T-cell (primary cell): ENCODE results near the gene TDRD7. TPM values are rescaled to one million over a fixed set of nuclear protein-coding genes. Genes with fewer than 3 reads are reported as not detected.

Experiments
- ATAC-seq, 4 experiments: fragments of 200-7000 bp in 3 of 4; fragments of 150-1000 bp in 1 of 4; cut with Tn5 transposase; replicated peaks in 1 of 4; 1 replicate in 3 of 4; 2 replicates in 1 of 4; pipeline ENCODE4 v1.10.0; 2021; ENCODE audit warnings: moderate library complexity in 3 of 4, mild to moderate bottlenecking in 2 of 4, moderate number of reproducible peaks in 1 of 4
- CTCF ChIA-PET, 2 donors: fragments of 300-600 bp; sonication (Branson Sonifier 250); formaldehyde crosslinking; loops; one replicate each; lab custom pipeline; 2022; ENCODE audit warnings: antibody characterized with exemption in 2 of 2; lab: Charles Lee
- POLR2A ChIA-PET, 2 donors: fragments of 300-600 bp; sonication (Branson Sonifier 250); formaldehyde crosslinking; loops; one replicate each; lab custom pipeline; 2022; ENCODE audit warnings: antibody characterized with exemption in 2 of 2; lab: Charles Lee
- DNase-seq, 35 experiments: peaks; one replicate each; pipeline versions ENCODE4 v3.0.0 to v3.0.0-alpha.2; 2013 to 2023
- H3K27ac ChIP-seq: one replicate; pipeline ENCODE4 v1.5.1; 2013; ENCODE audit warnings: low read length
- H3K27me3 ChIP-seq, 2 experiments: replicated peaks in 1 of 2; 1 replicate in 1 of 2; 2 replicates in 1 of 2; pipeline versions ENCODE4 v1.6.1 to v1.7.0; 2013; ENCODE audit warnings: low read length in 1 of 2, mixed read lengths in 1 of 2; ENCODE audit not compliant: control insufficient read depth in 2 of 2, insufficient read depth in 2 of 2; ENCODE audit errors: extremely low read depth in 1 of 2
- H3K36me3 ChIP-seq, 2 donors: 1 replicate in 1 of 2; 2 replicates in 1 of 2; pipeline versions ENCODE4 v1.6.1 to v1.7.0; 2013; ENCODE audit warnings: low read length in 1 of 2; ENCODE audit not compliant: control insufficient read depth in 2 of 2, insufficient read depth in 1 of 2; ENCODE audit errors: extremely low read depth in 1 of 2
- H3K4me1 ChIP-seq, 2 experiments: 1 replicate in 1 of 2; 2 replicates in 1 of 2; pipeline versions ENCODE4 v1.6.1 to v1.7.0; 2013; ENCODE audit warnings: low read length in 2 of 2, mixed read lengths in 1 of 2; ENCODE audit not compliant: insufficient read depth in 2 of 2, control insufficient read depth in 1 of 2; ENCODE audit errors: extremely low read depth in 1 of 2
- H3K4me3 ChIP-seq, 2 donors: 1 replicate in 1 of 2; 2 replicates in 1 of 2; pipeline versions ENCODE4 v1.5.1 to v1.7.0; 2013; ENCODE audit warnings: mild to moderate bottlenecking in 2 of 2, low read length in 1 of 2, moderate library complexity in 1 of 2; ENCODE audit not compliant: control insufficient read depth in 1 of 2; ENCODE audit errors: extremely low read depth in 1 of 2
- H3K9me3 ChIP-seq: 2 replicates; pipeline ENCODE4 v1.7.0; 2013
- H3K27ac Mint-ChIP-seq, 2 donors: one replicate each; pipeline ENCODE4 v1.8.0; 2020 to 2021; ENCODE audit warnings: mild to moderate bottlenecking in 2 of 2, mixed read lengths in 2 of 2
- H3K27me3 Mint-ChIP-seq, 2 donors: one replicate each; pipeline ENCODE4 v1.8.0; 2021 to 2022; ENCODE audit warnings: mixed read lengths in 2 of 2
- H3K36me3 Mint-ChIP-seq: one replicate; pipeline ENCODE4 v1.8.0; 2021; ENCODE audit warnings: mixed read lengths
- H3K4me1 Mint-ChIP-seq, 3 donors: one replicate each; pipeline ENCODE4 v1.8.0; 2020 to 2022; ENCODE audit warnings: mixed read lengths in 3 of 3, mild to moderate bottlenecking in 1 of 3
- H3K4me3 Mint-ChIP-seq, 3 donors: one replicate each; pipeline ENCODE4 v1.8.0; 2020 to 2022; ENCODE audit warnings: mild to moderate bottlenecking in 3 of 3, mixed read lengths in 3 of 3, moderate library complexity in 3 of 3
- H3K9me3 Mint-ChIP-seq, 3 donors: one replicate each; pipeline ENCODE4 v1.8.0; 2020 to 2022; ENCODE audit warnings: mixed read lengths in 3 of 3
- WGBS: methylation state at CpG from one replicate; pipeline ENCODE4 v1.1.5; 2013; ENCODE audit warnings: missing lambda C conversion rate; ENCODE audit not compliant: insufficient coverage; 5-methylcytosine and 5-hydroxymethylcytosine counted together
- total RNA-seq, 35 experiments: library from RNA in 6 of 35; stranded (reverse) in 6 of 35; fragments of 120-200 nt in 1 of 35; gene quantifications; one replicate each; pipeline versions ENCODE4 v1.2.1 to v1.2.4 and lab custom pipeline; 2013 to 2026

TDRD7 gene
- total RNA-seq, 5 donors from 2014 or later (not counting 1 experiment from before 2014, with no cell fraction given): 9.2 to 11.9 (median 10.2) TPM

GRCh38 chr9:97526895-97527575 lies 115.1 kb downstream of the TDRD7 start:
- no peaks in the 10 kb centered on the region for H3K36me3 Mint-ChIP-seq
- no peak for ATAC-seq
- H3K27ac Mint-ChIP-seq: no peak overlapping the region
- Histone ChIP-seq H3K36me3 (no peaks in the 10 kb centered on the region), H3K9me3 (no peaks in the 10 kb centered on the region), H3K27ac (no peak overlapping the region), H3K27me3 (no peaks in the 10 kb centered on the region), H3K4me1 (no peaks in the 10 kb centered on the region), H3K4me3 (no peak overlapping the region)
- no peaks in the 10 kb centered on the region for H3K27me3 Mint-ChIP-seq
- ChIA-PET CTCF (no interaction called here), POLR2A (interaction anchor here in 1 of 2 donors (0.6 kb wide), 1 partner anchor 10 kb away, joined by 3 read pairs; no protein-coding TSS in a partner anchor)
- H3K4me1 Mint-ChIP-seq: no peaks in the 10 kb centered on the region
- 91% methylated on average over 5 of the region's 7 CpGs for WGBS
- H3K9me3 Mint-ChIP-seq: no peaks in the 10 kb centered on the region
- H3K4me3 Mint-ChIP-seq: no peak overlapping the region
- no peak for DNase-seq

DNA sequence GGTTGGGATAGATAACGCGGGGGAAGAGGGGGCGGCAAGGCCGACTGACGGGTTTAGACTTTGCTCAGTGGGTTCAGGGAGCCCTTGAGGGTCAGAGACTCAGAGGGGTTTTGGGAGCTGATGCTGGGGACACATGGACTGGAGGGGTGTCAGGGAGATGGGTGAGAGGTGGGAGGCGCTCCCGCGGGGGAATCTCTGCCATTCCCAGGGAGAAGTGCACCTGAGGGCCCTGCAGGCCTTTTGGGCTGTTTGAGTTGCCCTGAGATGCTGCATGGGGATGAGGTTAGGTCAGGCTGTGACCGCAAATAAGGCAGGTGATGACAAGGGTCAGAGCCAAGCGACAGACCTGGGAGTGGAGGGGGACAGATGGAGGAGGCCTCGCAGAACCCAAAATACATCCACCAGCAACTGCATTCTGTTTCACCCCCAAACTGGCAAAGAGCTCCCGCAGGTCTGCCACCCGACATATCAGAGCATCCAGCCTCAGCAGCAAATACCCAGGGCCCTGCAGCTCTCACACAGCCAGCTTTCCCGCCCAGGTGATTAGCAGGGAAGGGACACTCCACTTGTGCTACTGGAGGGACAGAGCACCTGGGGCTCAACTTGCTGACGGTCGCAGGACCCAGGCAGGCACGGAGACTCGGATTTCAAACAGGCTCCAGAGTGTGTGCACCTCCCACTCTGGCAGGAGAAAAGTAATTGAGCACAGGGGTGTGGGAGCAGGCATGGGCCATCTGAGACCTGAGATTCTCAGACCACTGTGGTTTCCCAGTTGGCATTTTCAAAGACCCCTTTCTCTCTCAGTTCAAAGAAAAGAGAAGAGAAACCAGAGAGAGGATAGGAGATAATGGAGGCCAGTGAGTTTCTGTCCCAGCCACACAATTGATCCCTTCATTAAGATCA lies 116.0 kb downstream of the TDRD7 start:
- no peaks in the 10 kb centered on the region for H3K9me3 Mint-ChIP-seq
- no peaks in the 10 kb centered on the region for H3K27me3 Mint-ChIP-seq
- Histone ChIP-seq H3K4me1 (no peaks in the 10 kb centered on the region), H3K9me3 (no peaks in the 10 kb centered on the region), H3K27ac (no peak overlapping the region), H3K36me3 (no peaks in the 10 kb centered on the region), H3K27me3 (no peaks in the 10 kb centered on the region), H3K4me3 (no peak overlapping the region)
- POLR2A ChIA-PET: interaction anchor here in 1 of 2 donors (0.6 kb wide), 1 partner anchor 11 kb away, joined by 3 read pairs; no protein-coding TSS in a partner anchor
- no peak overlapping the region for H3K4me3 Mint-ChIP-seq
- CTCF ChIA-PET: interaction anchor here in 1 of 2 donors (0.6 kb wide), 1 partner anchor 1320 kb away, joined by 10 read pairs; no protein-coding TSS in a partner anchor
- DNase-seq (no peak), ATAC-seq (no peak)
- H3K36me3 Mint-ChIP-seq: no peaks in the 10 kb centered on the region
- H3K4me1 Mint-ChIP-seq: no peaks in the 10 kb centered on the region
- no peak overlapping the region for H3K27ac Mint-ChIP-seq
- WGBS: 91% methylated on average over 11 of the region's 18 CpGs

DNA sequence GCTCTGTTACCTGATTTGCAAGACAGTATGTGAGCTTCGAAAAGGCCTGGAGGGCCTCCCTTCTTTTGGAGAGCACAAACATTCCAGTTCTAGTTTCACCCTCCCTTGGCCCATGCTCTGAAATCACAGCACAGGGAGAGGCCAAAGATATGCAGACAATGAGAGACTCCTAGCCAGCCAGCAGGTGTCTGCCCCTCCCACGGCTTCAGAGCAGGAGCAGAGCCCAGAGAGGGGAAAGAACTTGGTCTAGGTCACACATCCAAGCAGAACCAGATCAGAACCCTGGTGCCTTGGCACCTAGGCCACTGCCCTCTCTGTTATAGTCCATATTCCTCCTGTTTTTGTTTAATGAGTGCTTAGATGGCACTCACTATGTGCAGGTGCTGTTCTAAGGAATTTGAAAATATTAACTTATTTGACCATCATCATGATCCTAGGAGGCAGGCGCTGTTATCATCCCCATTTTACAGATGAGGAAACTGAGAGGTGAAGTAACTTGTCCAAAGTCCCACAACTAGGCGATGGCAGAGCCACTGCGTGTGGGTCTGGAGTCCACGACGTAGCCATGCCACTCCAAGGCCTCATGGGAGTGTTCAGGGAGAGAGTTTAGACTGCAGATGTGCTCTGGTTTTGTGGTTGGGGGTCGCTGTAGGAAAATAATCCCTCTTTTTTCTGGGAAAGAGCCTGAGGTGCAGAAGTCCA lies 116.8 kb downstream of the TDRD7 start:
- H3K27me3 Mint-ChIP-seq: no peaks in the 10 kb centered on the region
- H3K27ac ChIP-seq: no peak overlapping the region
- no peaks in the 10 kb centered on the region for H3K9me3 Mint-ChIP-seq
- H3K27ac Mint-ChIP-seq: no peak overlapping the region
- ChIA-PET CTCF (interaction anchor here in 1 of 2 donors (0.6 kb wide), 1 partner anchor 1319 kb away, joined by 10 read pairs; no protein-coding TSS in a partner anchor), POLR2A (no interaction called here)
- no peaks in the 10 kb centered on the region for H3K9me3 ChIP-seq
- DNase-seq (no peak), ATAC-seq (no peak)
- no peaks in the 10 kb centered on the region for H3K36me3 Mint-ChIP-seq
- whole genome bisulfite sequencing: 85% methylated on average over 6 of the region's 8 CpGs
- H3K4me1 Mint-ChIP-seq: no peaks in the 10 kb centered on the region
- no peaks in the 10 kb centered on the region for H3K36me3 ChIP-seq
- H3K4me1 ChIP-seq: no peaks in the 10 kb centered on the region
- H3K4me3 ChIP-seq: no peak overlapping the region
- H3K27me3 ChIP-seq: no peaks in the 10 kb centered on the region
- no peak overlapping the region for H3K4me3 Mint-ChIP-seq

DNA sequence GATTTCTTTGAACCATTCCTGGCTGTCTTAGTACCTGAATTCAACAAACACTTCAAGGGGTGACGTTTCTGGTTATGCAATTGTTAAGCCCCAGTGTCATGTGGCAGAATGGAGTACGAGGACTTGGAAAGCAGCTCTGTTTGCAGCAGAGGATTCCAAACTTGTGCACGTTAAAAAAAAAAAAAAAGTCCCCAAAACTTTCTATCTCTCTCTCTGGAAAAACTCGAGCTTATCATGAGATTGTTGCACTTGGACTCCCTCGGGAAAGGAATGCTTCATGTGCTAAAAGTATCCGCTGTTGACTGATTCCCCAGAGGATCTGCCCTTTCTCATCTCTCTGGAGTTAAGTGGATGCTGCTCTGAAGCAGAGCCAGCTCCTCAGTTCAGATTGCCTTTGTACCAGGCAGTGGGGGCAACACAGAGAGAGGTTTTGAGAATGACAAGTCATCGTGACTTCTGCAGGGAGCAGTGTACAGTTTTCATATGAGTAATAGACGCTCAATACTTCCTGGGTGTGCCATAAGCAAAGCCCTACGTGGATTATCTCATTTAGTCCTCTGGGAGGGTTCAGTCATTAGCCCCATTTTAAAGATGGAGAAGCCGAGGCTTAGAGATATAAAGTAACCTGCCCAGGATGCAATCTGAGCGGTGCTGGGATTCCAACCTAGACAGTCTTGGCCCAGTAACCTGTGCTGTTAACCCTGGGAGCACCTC lies 117.6 kb downstream of the TDRD7 start:
- no peaks in the 10 kb centered on the region for H3K9me3 ChIP-seq
- Mint-ChIP-seq H3K9me3 (no peaks in the 10 kb centered on the region), H3K4me3 (no peak overlapping the region), H3K36me3 (no peaks in the 10 kb centered on the region), H3K4me1 (no peaks in the 10 kb centered on the region), H3K27me3 (peaks cover 0 to 1% of the 10 kb centered on the region in 2 donors), H3K27ac (no peak overlapping the region)
- WGBS: 53% methylated on average over 6 of the region's 11 CpGs
- H3K36me3 ChIP-seq: no peaks in the 10 kb centered on the region
- H3K4me1 ChIP-seq: no peaks in the 10 kb centered on the region
- no peak overlapping the region for H3K4me3 ChIP-seq
- DNase-seq (no peak), ATAC-seq (no peak)
- POLR2A ChIA-PET: no interaction called here
- no peaks in the 10 kb centered on the region for H3K27me3 ChIP-seq
- CTCF ChIA-PET: interaction anchor here in 1 of 2 donors (0.5 kb wide), 1 partner anchor 46 kb away, joined by 3 read pairs; no protein-coding TSS in a partner anchor
- no peak overlapping the region for H3K27ac ChIP-seq

GRCh38 chr9:97531888-97532376 lies 120.0 kb downstream of the TDRD7 start:
- Mint-ChIP-seq H3K9me3 (no peaks in the 10 kb centered on the region), H3K4me1 (no peaks in the 10 kb centered on the region), H3K27ac (no peak overlapping the region), H3K36me3 (no peaks in the 10 kb centered on the region), H3K27me3 (peaks cover 0 to 13% of the 10 kb centered on the region in 2 donors), H3K4me3 (no peak overlapping the region)
- H3K36me3 ChIP-seq: no peaks in the 10 kb centered on the region
- ATAC-seq (no peak), DNase-seq (no peak)
- no peaks in the 10 kb centered on the region for H3K9me3 ChIP-seq
- WGBS: 74% methylated on average over 6 of the region's 9 CpGs
- POLR2A ChIA-PET: no interaction called here
- peaks cover 0 to 3% of the 10 kb centered on the region in 2 experiments for H3K27me3 ChIP-seq
- H3K27ac ChIP-seq: no peak overlapping the region
- H3K4me1 ChIP-seq: no peaks in the 10 kb centered on the region
- CTCF ChIA-PET: no interaction called here
- no peak overlapping the region for H3K4me3 ChIP-seq
